ENCODE measurements around the gene LYPLA2. TPM values are rescaled to one million over a fixed set of nuclear protein-coding genes. Genes with fewer than 3 reads are reported as not detected.

The LYPLA2 gene
- total RNA-seq, 1 donor from 2014 or later: 42.6 TPM

DNA sequence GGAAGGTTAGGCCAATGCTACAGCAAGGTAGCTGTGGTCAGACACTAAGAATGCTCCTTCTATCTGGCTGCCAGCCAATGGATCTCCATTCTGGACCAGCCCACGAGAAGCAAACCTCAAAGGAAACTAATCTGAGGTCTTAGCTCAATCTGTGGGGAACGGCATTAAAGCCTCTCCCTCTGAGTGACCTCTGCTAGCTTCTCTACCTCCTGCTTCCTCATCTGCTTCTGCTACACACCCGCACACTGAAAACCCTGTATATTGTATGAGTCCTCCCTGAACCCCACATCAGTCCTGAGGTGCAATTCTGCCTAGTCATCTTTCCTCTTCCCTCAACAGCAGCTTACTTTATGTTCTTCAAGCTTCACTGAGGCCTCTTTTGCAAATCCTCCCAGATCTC, 16.5 kb downstream of the LYPLA2 start:
- no peaks in the 10 kb centered on the region for H3K27me3 ChIP-seq (ENCODE audit: control insufficient read depth, insufficient read depth, low read length)
- H3K4me3 ChIP-seq (ENCODE audit: low read depth, low read length): no peak overlapping the region
- H3K36me3 ChIP-seq (ENCODE audit: control insufficient read depth, insufficient read depth, low read length): peaks cover 9% of the 10 kb centered on the region
- TF ChIP-seq, protein P1, sequence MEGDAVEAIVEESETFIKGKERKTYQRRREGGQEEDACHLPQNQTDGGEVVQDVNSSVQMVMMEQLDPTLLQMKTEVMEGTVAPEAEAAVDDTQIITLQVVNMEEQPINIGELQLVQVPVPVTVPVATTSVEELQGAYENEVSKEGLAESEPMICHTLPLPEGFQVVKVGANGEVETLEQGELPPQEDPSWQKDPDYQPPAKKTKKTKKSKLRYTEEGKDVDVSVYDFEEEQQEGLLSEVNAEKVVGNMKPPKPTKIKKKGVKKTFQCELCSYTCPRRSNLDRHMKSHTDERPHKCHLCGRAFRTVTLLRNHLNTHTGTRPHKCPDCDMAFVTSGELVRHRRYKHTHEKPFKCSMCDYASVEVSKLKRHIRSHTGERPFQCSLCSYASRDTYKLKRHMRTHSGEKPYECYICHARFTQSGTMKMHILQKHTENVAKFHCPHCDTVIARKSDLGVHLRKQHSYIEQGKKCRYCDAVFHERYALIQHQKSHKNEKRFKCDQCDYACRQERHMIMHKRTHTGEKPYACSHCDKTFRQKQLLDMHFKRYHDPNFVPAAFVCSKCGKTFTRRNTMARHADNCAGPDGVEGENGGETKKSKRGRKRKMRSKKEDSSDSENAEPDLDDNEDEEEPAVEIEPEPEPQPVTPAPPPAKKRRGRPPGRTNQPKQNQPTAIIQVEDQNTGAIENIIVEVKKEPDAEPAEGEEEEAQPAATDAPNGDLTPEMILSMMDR (IDR thresholded peaks at IDR 0.05; ENCODE audit: insufficient read depth, low read length, severe bottlenecking): no peak
- DNase-seq (ENCODE audit: low read depth) (no peak), FAIRE-seq (peak; percentile 55)

DNA sequence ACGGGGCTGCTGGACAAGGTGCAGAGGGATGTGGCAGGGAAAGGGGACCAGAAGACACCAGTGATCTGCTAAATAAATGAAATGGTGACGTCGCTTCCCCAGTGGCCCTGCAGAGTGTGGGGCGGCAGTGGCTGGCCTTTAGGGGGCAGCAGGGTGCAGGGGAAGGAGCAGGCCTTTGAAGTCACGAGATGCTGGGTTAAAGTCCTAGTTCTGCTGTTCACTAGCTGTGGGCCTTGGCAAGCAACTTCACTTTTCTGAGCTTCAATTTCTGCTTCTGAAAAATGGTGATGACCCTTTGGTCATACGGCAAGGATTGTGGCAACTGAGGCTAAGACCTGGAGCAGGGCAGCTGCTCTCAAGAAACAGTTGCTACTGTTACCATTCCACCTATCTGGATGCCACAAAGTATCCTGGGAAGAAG, 18.8 kb downstream of the LYPLA2 start:
- Histone ChIP-seq H3K4me3 (ENCODE audit: low read depth, low read length) (no peak overlapping the region), H3K27me3 (ENCODE audit: control insufficient read depth, insufficient read depth, low read length) (no peaks in the 10 kb centered on the region), H3K36me3 (ENCODE audit: control insufficient read depth, insufficient read depth, low read length) (peaks cover 10% of the 10 kb centered on the region)
- DNase-seq (ENCODE audit: low read depth): peak; percentile 51
- no peak for FAIRE-seq
- TF ChIP-seq, protein P1 (IDR thresholded peaks at IDR 0.05; ENCODE audit: insufficient read depth, low read length, severe bottlenecking): peak; percentile 94

DNA sequence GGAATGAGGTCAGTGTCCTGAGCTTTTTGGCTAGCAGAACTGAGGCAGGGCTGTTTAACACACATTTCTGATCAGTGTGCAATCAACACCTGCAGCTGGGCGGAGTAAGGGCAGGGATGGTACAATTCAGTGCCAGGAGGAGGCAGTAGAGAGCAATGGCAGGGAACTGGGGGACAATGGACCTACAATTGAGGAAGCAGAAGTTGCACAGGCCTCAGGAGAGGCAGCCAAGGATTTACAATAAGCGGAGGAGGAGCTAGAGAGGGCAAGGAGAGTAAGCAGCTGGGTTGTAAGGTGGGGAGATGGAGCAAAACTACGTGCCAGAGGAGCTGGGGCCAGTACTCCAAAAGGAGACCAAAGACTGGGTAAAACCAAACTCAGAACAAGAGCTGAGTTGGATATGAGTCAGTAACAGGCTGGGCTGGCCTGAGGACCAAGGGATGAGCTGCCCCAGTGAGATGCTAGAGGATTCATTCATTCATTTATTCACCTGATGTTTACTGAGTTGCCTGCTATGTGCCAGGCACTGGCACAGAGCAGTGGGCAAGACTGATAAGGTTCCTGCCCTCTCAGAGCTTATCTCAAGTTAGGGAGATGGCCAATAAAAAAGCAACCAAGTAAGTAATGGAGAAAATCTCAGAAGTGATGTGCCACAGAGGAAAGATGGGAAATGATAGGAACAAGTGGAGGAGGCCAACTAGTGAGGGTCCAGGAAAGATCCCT, 20.0 kb downstream of the LYPLA2 start:
- peaks cover 8% of the 10 kb centered on the region for H3K36me3 ChIP-seq (ENCODE audit: control insufficient read depth, insufficient read depth, low read length)
- no peak overlapping the region for H3K4me3 ChIP-seq (ENCODE audit: low read depth, low read length)
- H3K27me3 ChIP-seq (ENCODE audit: control insufficient read depth, insufficient read depth, low read length): no peaks in the 10 kb centered on the region
- FAIRE-seq (peak; percentile 94), DNase-seq (ENCODE audit: low read depth) (peak; percentile 57)
- TF ChIP-seq, protein P1 (IDR thresholded peaks at IDR 0.05; ENCODE audit: insufficient read depth, low read length, severe bottlenecking): peak; percentile 80

DNA sequence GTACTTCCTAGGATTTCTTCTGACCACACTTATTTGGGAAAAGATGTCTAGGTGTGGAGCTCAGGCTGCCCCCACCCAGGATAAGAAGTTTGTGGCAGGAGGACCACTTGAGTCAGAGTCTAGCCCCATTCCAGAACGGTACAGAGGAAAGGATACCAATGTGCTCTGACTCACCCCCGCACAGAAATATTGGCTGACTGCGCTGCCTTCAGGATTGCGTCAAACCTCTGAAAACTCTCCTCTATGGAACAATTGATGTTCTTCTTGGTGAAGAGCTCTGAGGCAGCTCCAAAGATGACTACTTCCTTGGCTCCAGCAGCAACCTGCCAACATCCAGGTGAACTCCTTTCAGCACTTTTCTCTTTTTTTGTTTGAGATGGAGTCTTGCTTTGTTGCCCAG, 23.1 kb downstream of the LYPLA2 start:
- Histone ChIP-seq H3K36me3 (ENCODE audit: control insufficient read depth, insufficient read depth, low read length) (peaks cover 8% of the 10 kb centered on the region), H3K27me3 (ENCODE audit: control insufficient read depth, insufficient read depth, low read length) (no peaks in the 10 kb centered on the region), H3K4me3 (ENCODE audit: low read depth, low read length) (no peak overlapping the region)
- DNase-seq (ENCODE audit: low read depth) (no peak), FAIRE-seq (no peak)
- TF ChIP-seq, protein P1 (IDR thresholded peaks at IDR 0.05; ENCODE audit: insufficient read depth, low read length, severe bottlenecking): no peak

DNA sequence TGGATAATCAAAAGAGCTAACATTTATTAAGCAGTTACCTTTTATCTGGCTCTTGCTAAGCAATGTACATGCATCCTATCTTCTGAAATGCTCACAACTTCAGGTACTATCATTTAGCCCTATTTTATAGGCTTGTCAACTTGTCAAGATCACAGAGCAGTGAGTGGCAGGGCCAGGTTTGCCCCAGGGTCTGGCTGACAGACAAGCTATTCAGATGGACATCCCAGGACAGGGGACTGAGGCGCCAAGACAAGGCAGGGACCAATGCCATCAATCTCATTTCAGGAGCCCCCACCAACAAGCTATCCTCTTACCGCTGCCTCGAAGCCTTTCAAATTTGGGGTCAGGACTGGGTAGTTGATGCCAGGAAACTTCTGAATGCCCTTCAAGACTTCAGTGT, 25.4 kb downstream of the LYPLA2 start:
- FAIRE-seq (no peak), DNase-seq (ENCODE audit: low read depth) (no peak)
- TF ChIP-seq, protein P1 (IDR thresholded peaks at IDR 0.05; ENCODE audit: insufficient read depth, low read length, severe bottlenecking): no peak
- no peak overlapping the region for H3K4me3 ChIP-seq (ENCODE audit: low read depth, low read length)
- H3K27me3 ChIP-seq (ENCODE audit: control insufficient read depth, insufficient read depth, low read length): no peaks in the 10 kb centered on the region
- peaks cover 8% of the 10 kb centered on the region for H3K36me3 ChIP-seq (ENCODE audit: control insufficient read depth, insufficient read depth, low read length)

DNA sequence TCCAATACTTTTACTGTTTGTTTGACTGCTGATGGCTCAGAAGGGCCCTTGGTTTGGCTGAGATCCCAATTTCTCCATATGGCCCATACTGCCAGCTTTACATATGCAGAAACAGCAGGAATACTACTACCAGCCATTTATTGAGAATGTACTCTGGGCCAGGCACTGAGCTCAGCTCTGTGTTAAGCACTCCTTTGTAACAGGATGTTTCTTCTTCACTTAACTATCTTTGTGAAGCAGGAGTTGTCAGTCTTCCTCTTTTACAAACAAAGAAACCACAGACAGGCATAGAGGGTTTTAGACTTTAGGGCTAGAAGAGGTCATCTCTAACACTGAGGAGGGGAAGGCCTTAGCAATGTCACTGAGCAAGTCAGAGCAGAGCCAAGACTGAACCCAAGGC, 26.0 kb downstream of the LYPLA2 start:
- TF ChIP-seq, protein P1 (IDR thresholded peaks at IDR 0.05; ENCODE audit: insufficient read depth, low read length, severe bottlenecking): no peak
- Histone ChIP-seq H3K4me3 (ENCODE audit: low read depth, low read length) (no peak overlapping the region), H3K27me3 (ENCODE audit: control insufficient read depth, insufficient read depth, low read length) (no peaks in the 10 kb centered on the region), H3K36me3 (ENCODE audit: control insufficient read depth, insufficient read depth, low read length) (peaks cover 8% of the 10 kb centered on the region)
- DNase-seq (ENCODE audit: low read depth): no peak
- no peak for FAIRE-seq

Measured in bronchial epithelial cell (primary cell).